Ishikawa (cell line): ENCODE data around the gene ABCD1.

Experiments
- CEBPB ChIP-seq: IDR thresholded peaks from 2 replicates; pipeline ENCODE4 v1.6.1; 2012
- CREB1 ChIP-seq: IDR thresholded peaks from 2 replicates; pipeline ENCODE4 v1.6.1; 2012; ENCODE audit warnings: low read depth
- EGR1 ChIP-seq: IDR thresholded peaks from 2 replicates; pipeline ENCODE4 v1.6.1; 2012
- EP300 ChIP-seq: IDR thresholded peaks from 2 replicates; pipeline ENCODE4 v1.6.1; 2012; ENCODE audit warnings: borderline replicate concordance
- FOXM1 ChIP-seq: IDR thresholded peaks from 2 replicates; pipeline ENCODE4 v1.6.1; 2012; ENCODE audit warnings: low read depth, borderline replicate concordance
- MAX ChIP-seq: IDR thresholded peaks from 2 replicates; pipeline ENCODE4 v1.6.1; 2012
- NFIC ChIP-seq: IDR thresholded peaks from 2 replicates; pipeline ENCODE4 v1.6.1; 2012
- RAD21 ChIP-seq: IDR thresholded peaks from 2 replicates; pipeline ENCODE4 v1.6.1; 2012; ENCODE audit warnings: low read depth
- REST ChIP-seq: IDR thresholded peaks from 2 replicates; pipeline ENCODE4 v1.6.1; 2012; ENCODE audit warnings: low read depth, mild to moderate bottlenecking
- TAF1 ChIP-seq: IDR thresholded peaks from 2 replicates; pipeline ENCODE4 v1.6.1; 2012; ENCODE audit warnings: low read depth, mild to moderate bottlenecking
- TCF12 ChIP-seq: IDR thresholded peaks from 2 replicates; pipeline ENCODE4 v1.6.1; 2012; ENCODE audit warnings: low read depth
- TEAD4 ChIP-seq: IDR thresholded peaks from 2 replicates; pipeline ENCODE4 v1.6.1; 2012
- USF1 ChIP-seq: IDR thresholded peaks from 2 replicates; pipeline ENCODE4 v1.6.1; 2012
- YY1 ChIP-seq: IDR thresholded peaks from 2 replicates; pipeline ENCODE4 v1.6.1; 2012; ENCODE audit warnings: low read depth
- ZBTB7A ChIP-seq: IDR thresholded peaks from 2 replicates; pipeline ENCODE4 v1.6.1; 2012; ENCODE audit warnings: low read depth

The ABCD1 gene

GRCh38 chrX:153688071-153688470 is 36.6 kb upstream of the ABCD1 start:
- no peak for TF ChIP-seq TCF12
- TF ChIP-seq TAF1, result no peak
- TF ChIP-seq MAX, result no peak
- TF ChIP-seq CEBPB, result no peak
- TF ChIP-seq FOXM1, result no peak
- TF ChIP-seq EP300, result no peak
- no peak for TF ChIP-seq TEAD4
- TF ChIP-seq NFIC, result no peak
- no peak for TF ChIP-seq EGR1
- no peak for TF ChIP-seq USF1
- TF ChIP-seq ZBTB7A, result no peak
- TF ChIP-seq RAD21, result no peak
- no peak for TF ChIP-seq CREB1
- no peak for TF ChIP-seq REST
- TF ChIP-seq YY1, result no peak

GRCh38 chrX:153688506-153688905 is 36.1 kb upstream of the ABCD1 start:
- TF ChIP-seq TAF1, result no peak
- no peak for TF ChIP-seq CREB1
- no peak for TF ChIP-seq EP300
- TF ChIP-seq USF1, result no peak
- TF ChIP-seq TCF12, result no peak
- no peak for TF ChIP-seq RAD21
- TF ChIP-seq CEBPB, result no peak
- no peak for TF ChIP-seq EGR1
- no peak for TF ChIP-seq ZBTB7A
- no peak for TF ChIP-seq TEAD4
- no peak for TF ChIP-seq YY1
- TF ChIP-seq MAX, result no peak
- TF ChIP-seq REST, result no peak
- no peak for TF ChIP-seq NFIC
- no peak for TF ChIP-seq FOXM1

GRCh38 chrX:153688911-153689590 is 35.6 kb upstream of the ABCD1 start:
- TF ChIP-seq FOXM1 (no peak), TEAD4 (no peak), EP300 (no peak), RAD21 (no peak), CREB1 (no peak), NFIC (no peak), MAX (no peak), TCF12 (no peak), REST (no peak), ZBTB7A (no peak), EGR1 (no peak), YY1 (no peak), USF1 (no peak), TAF1 (no peak), CEBPB (no peak)
